Stimulated activated CD8-positive, alpha-beta memory T cell treated with anti-CD3 and anti-CD28 coated beads, Interleukin-15, amount 100 ng/mL, for 4 hours (primary cell): Measurements from ENCODE around the gene MSH6.
"Not testable (repeated sequence)": the region's sequence is repeated elsewhere in the genome, so short reads cannot be mapped to it uniquely, and the experiment has no call there.

ENCODE experiments used
- DNase-seq, 2 donors: peaks; one replicate each; pipeline ENCODE4 v3.0.0-alpha.2; 2020; ENCODE audit warnings: low read depth in 2 of 2

Gene MSH6

DNA sequence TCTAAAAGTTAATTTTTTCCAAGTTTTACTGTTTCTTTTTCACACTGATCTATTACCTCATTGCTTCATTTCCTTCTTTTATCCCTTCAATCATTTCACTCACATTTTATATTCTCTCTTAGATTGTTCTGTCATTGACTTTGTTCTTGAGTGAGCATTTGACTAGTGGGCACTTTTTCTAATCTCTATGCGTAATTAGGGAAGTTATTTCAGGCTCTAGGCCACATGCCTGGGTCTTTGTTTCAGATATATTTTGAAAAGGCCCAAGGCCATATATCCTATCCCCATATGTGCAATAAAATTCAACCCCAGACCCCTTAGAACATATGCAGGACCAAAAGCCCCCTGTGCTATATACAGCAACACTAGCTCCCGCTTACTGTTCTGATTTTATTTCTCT lies 61.2 kb downstream of the MSH6 start:
- DNase-seq: no peak

DNA sequence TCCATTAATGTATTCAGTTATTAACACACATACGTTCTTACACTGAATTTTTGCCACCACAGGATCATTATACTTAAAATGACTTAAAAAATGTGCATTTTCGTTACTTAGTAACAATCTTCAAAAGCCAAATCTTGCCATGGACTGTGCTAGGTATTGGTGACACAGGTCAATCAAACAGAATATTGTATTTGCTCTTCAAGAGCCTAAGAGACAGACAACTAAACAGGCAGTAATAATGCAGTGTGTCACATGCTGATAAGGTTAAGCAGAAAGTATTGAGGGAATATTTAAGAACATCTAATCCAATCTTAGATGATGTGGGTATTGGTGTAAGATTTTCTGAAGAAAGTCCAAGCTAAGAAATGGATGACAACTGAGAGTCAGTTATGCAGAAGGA lies 66.4 kb downstream of the MSH6 start:
- DNase-seq: no peak

DNA sequence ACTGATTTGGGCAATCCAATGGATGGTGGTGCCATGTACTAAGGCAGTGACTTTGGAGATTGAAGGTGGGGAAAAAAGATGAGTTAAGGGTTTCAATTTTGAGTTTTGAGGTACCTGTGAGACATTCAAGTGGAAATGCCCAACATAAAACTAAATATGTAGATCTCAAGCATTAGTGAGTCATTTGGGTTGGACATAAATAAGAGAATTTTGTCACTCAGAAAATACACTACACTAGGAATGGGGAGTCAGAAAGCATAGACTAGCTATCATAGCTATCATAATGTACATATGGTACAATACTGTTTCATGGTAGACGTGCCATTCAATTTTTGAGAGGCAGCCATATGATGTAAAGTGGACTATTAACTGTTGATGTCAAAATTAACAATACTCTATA lies 67.3 kb downstream of the MSH6 start:
- DNase-seq: no peak

DNA sequence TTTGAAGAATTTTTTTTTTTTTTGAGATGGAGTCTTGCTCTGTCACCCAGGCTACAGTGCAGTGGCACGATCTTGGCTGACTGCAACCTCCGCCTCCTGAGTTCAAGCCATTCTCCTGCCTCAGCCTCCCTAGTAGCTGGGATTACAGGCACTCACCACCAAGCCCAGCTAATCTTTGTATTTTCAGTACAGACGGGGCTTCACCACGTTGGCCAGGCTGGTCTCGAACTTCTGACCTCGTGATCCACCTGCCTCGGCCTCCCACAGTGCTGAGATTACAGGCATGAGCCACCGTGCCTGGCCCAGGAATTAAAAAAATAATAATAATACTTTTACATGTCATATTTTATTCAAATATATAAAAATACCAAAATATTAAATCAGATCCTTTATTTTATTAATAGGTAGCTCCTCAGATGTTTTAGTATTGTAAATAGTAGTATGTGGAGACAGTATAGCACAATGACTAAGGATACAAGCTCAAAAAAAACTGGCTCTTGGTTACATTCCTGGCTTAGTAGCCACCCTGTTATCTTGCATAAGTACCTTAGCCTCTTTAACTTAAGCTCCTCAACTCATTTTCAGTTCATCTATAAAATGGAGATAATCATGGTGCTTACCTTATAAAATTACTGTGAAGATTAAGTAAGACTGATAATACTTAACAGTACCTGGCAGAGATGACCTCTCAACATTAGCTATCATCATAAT lies 70.3 kb downstream of the MSH6 start:
- not testable (repeated sequence) for DNase-seq
